ENCODE results near the gene LY6G6C. TPM values are rescaled to one million over a fixed set of nuclear protein-coding genes. Genes with fewer than 3 reads are reported as not detected.

The LY6G6C gene
- total and polyA plus RNA-seq, 2 of the 4 experiments (the other 2 are of a cell fraction), result not detected

DNA sequence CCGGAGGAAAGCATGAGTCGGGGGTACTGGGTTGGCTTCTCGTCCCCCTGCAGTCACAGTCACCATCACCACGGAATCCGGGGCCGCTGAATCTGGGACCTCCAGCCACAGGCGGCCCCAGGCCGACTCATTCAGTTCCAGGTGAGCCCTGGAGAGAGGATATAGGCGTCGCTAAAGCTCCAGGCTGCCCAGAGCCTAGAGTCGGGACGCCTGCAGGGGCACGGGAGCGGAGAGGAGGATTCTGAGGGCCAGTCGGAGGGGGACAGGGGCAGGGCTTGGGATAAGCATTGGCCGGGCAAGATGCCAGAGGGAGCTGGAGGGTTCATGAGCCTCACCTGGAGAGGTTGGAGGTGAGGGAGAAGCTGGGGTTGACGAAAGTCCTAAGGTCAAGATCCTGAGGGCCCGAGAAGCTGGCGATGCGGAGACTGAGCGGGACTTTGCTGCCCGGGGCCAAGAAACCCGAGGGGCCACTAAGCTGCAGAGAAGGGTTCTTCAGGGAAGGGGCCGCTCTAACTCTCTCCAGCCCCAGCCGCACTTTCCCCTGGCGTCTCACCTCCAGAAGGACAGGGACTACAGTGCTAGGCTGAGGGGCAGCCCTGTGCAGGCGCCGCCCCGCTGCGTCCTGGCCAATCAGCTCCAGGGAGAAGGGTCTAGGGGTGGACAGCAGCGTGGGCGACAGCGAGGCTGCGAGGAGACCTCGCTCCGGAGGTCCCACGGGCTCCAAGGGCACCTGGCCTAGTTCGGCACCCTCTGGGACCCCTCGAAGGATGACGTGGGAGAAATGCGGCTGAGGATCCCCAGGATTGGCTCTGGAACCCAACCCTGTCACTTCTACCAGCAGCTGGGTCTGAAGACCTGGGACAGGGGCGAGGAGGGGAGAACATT is 44.6 kb upstream of the LY6G6C start:
- in situ Hi-C loops (cut with MboI; ENCODE audit: low sequenced_read_pairs), result no loop called here
- no peak overlapping the region for H4K5ac ChIP-seq (ENCODE audit: low read depth, low read length)

More for the DNA sequence above, 44.6 kb upstream of the LY6G6C start:
- Histone ChIP-seq H3K18ac (ENCODE audit: low read depth, low read length) (no peak overlapping the region), H3K9ac (ENCODE audit: low read depth, low read length) (no peak overlapping the region), H3K4me1 (ENCODE audit: control insufficient read depth, insufficient read depth, low read length) (peaks cover 4% of the 10 kb centered on the region), H3K27ac (ENCODE audit: insufficient read depth, low read length) (no peak overlapping the region), H3K56ac (ENCODE audit: extremely low read depth, insufficient read depth, low read length) (no peak overlapping the region), H4K8ac (ENCODE audit: low read depth in 2 of 2, low read length in 2 of 2) (peak overlapping the region in 1 of 2 experiments; percentile 73; a peak in 1 of 4 replicates), H3K4me2 (ENCODE audit: low read depth, low read length) (peak overlapping the region; percentile 83), H3K36me3 (ENCODE audit: control insufficient read depth, insufficient read depth, low read length) (0 out of 2 replicates have a peak, but pooled peaks cover 2% of the 10 kb centered on the region), H3K9me1 (ENCODE audit: insufficient read depth, low read length) (peaks cover 9% of the 10 kb centered on the region), H2BK20ac (ENCODE audit: low read depth, low read length) (no peak overlapping the region), H2BK15ac (ENCODE audit: low read depth, low read length) (no peak overlapping the region), H2BK120ac (ENCODE audit: low read depth, low read length) (no peak overlapping the region), H2AFZ (replicated peaks; ENCODE audit: low read length, poor library complexity) (peak overlapping the region; percentile 83), H3K4me3 (ENCODE audit: insufficient read depth, low read depth, low read length) (peak overlapping the region; percentile 27; the same call in 1 of the 2 replicates), H4K91ac (ENCODE audit: insufficient read depth, low read depth, low read length) (no peak overlapping the region), H2BK5ac (ENCODE audit: low read depth, low read length, poor library complexity, severe bottlenecking) (no peak overlapping the region), H2AK5ac (ENCODE audit: low read depth, low read length) (no peak overlapping the region), H3K27me3 (ENCODE audit: control insufficient read depth, insufficient read depth, low read length) (no peaks in the 10 kb centered on the region), H3K23ac (ENCODE audit: low read depth, low read length) (no peak overlapping the region), H3K14ac (replicated peaks; ENCODE audit: low read depth, low read length) (no peak overlapping the region), H3K4ac (ENCODE audit: low read depth, low read length) (no peak overlapping the region), H3K79me1 (ENCODE audit: low read depth in 1 of 2, low read length in 2 of 2) (no peaks in the 10 kb centered on the region), H2AK9ac (replicated peaks; ENCODE audit: low read depth, low read length, poor library complexity) (no peak overlapping the region), H3K9me3 (ENCODE audit: control insufficient read depth, insufficient read depth, low read length) (no peaks in the 10 kb centered on the region), H4K20me1 (ENCODE audit: insufficient read depth, low read length) (no peaks in the 10 kb centered on the region)
- 34% methylated on average over 19 of the region's 42 CpGs; no CpG with 5 or more reads in 1 of the 2 experiments for WGBS, 2 experiments (ENCODE audit: extremely low coverage in 2 of 2, insufficient read length in 1 of 2)
- ChIA-PET CTCF (interaction anchor here (1.0 kb wide), 1 partner anchor 28 kb away, joined by 3 read pairs; no protein-coding TSS in a partner anchor), POLR2A (ENCODE audit: unreplicated experiment) (no interaction called here)
- no peak for DNase-seq
- dilution Hi-C loops (cut with HindIII; ENCODE audit: low sequenced_read_pairs, unreplicated experiment) (no loop called here), intact Hi-C loops (cut with micrococcal nuclease) (no loop called here)
- ATAC-seq (ENCODE audit: low read depth), result peak; percentile 79
- no TSS peak for BruUV-seq (replicated peaks)
- TF ChIP-seq POLR2A (IDR thresholded peaks at IDR 0.05; ENCODE audit: low read depth, low read length), result no peak
- TF ChIP-seq, protein P1, sequence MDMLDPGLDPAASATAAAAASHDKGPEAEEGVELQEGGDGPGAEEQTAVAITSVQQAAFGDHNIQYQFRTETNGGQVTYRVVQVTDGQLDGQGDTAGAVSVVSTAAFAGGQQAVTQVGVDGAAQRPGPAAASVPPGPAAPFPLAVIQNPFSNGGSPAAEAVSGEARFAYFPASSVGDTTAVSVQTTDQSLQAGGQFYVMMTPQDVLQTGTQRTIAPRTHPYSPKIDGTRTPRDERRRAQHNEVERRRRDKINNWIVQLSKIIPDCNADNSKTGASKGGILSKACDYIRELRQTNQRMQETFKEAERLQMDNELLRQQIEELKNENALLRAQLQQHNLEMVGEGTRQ (IDR thresholded peaks at IDR 0.05; ENCODE audit: low read depth, low read length), result no peak
- TF ChIP-seq MAZ (IDR thresholded peaks at IDR 0.05; ENCODE audit: borderline replicate concordance, low read depth, low read length), result no peak
- no peak for TF ChIP-seq CEBPB (IDR thresholded peaks at IDR 0.05; ENCODE audit: low read depth, low read length)
- no peak for TF ChIP-seq MXI1 (IDR thresholded peaks at IDR 0.05; ENCODE audit: borderline replicate concordance, low read depth, low read length)
- no peak for TF ChIP-seq SMC3 (IDR thresholded peaks at IDR 0.05; ENCODE audit: low read depth, low read length)
- TF ChIP-seq BHLHE40 (IDR thresholded peaks at IDR 0.05; ENCODE audit: low read depth, low read length), result no peak
- no peak for TF ChIP-seq FOS (IDR thresholded peaks at IDR 0.05; ENCODE audit: low read depth, low read length)
- TF ChIP-seq CTCF (conservative IDR thresholded peaks at IDR 0.05; ENCODE audit: low read depth, low read length), result no peak
